Measurements from ENCODE around the gene LOXL1.
A peak's percentile ranks its signal among the peaks of the same experiment; 100 is the strongest.

LOXL1 gene

GRCh38 chr15:73899197-73900094, 26.8 kb upstream of the LOXL1 start:
- ATAC-seq, result peak; percentile 31
- no peak for TF ChIP-seq TOX (CRISPR knock-in tag; IDR thresholded peaks at IDR 0.05; ENCODE audit: borderline replicate concordance)
- no peak for TF ChIP-seq ZFP30 (CRISPR knock-in tag; IDR thresholded peaks at IDR 0.05)
- TF ChIP-seq GLIS3 (CRISPR knock-in tag; IDR thresholded peaks at IDR 0.05), result no peak
- no peak for TF ChIP-seq ZC3H10 (CRISPR knock-in tag; IDR thresholded peaks at IDR 0.05)
- TF ChIP-seq, protein P1, sequence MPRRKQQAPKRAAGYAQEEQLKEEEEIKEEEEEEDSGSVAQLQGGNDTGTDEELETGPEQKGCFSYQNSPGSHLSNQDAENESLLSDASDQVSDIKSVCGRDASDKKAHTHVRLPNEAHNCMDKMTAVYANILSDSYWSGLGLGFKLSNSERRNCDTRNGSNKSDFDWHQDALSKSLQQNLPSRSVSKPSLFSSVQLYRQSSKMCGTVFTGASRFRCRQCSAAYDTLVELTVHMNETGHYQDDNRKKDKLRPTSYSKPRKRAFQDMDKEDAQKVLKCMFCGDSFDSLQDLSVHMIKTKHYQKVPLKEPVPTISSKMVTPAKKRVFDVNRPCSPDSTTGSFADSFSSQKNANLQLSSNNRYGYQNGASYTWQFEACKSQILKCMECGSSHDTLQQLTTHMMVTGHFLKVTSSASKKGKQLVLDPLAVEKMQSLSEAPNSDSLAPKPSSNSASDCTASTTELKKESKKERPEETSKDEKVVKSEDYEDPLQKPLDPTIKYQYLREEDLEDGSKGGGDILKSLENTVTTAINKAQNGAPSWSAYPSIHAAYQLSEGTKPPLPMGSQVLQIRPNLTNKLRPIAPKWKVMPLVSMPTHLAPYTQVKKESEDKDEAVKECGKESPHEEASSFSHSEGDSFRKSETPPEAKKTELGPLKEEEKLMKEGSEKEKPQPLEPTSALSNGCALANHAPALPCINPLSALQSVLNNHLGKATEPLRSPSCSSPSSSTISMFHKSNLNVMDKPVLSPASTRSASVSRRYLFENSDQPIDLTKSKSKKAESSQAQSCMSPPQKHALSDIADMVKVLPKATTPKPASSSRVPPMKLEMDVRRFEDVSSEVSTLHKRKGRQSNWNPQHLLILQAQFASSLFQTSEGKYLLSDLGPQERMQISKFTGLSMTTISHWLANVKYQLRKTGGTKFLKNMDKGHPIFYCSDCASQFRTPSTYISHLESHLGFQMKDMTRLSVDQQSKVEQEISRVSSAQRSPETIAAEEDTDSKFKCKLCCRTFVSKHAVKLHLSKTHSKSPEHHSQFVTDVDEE (CRISPR knock-in tag; IDR thresholded peaks at IDR 0.05), result no peak
- no peak for TF ChIP-seq TCF4 (CRISPR knock-in tag; IDR thresholded peaks at IDR 0.05; ENCODE audit: borderline replicate concordance)
- no peak for TF ChIP-seq OSR1 (CRISPR knock-in tag; IDR thresholded peaks at IDR 0.05)
- no peak for TF ChIP-seq ZFP3 (CRISPR knock-in tag; IDR thresholded peaks at IDR 0.05)
- TF ChIP-seq CREB5 (CRISPR knock-in tag; IDR thresholded peaks at IDR 0.05; ENCODE audit: low read depth), result no peak
- TF ChIP-seq, protein P2, sequence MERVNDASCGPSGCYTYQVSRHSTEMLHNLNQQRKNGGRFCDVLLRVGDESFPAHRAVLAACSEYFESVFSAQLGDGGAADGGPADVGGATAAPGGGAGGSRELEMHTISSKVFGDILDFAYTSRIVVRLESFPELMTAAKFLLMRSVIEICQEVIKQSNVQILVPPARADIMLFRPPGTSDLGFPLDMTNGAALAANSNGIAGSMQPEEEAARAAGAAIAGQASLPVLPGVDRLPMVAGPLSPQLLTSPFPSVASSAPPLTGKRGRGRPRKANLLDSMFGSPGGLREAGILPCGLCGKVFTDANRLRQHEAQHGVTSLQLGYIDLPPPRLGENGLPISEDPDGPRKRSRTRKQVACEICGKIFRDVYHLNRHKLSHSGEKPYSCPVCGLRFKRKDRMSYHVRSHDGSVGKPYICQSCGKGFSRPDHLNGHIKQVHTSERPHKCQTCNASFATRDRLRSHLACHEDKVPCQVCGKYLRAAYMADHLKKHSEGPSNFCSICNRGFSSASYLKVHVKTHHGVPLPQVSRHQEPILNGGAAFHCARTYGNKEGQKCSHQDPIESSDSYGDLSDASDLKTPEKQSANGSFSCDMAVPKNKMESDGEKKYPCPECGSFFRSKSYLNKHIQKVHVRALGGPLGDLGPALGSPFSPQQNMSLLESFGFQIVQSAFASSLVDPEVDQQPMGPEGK (CRISPR knock-in tag; IDR thresholded peaks at IDR 0.05; ENCODE audit: borderline replicate concordance), result no peak
- TF ChIP-seq ZNF8 (CRISPR knock-in tag; IDR thresholded peaks at IDR 0.05), result no peak
- TF ChIP-seq ARNTL (CRISPR knock-in tag; IDR thresholded peaks at IDR 0.05; ENCODE audit: borderline replicate concordance, low read depth), result no peak
- TF ChIP-seq PPARA (CRISPR knock-in tag; IDR thresholded peaks at IDR 0.05; ENCODE audit: borderline replicate concordance), result no peak
- TF ChIP-seq ZNF565 (CRISPR knock-in tag; conservative IDR thresholded peaks at IDR 0.05; ENCODE audit: low read depth), result no peak
- TF ChIP-seq RARB (CRISPR knock-in tag; IDR thresholded peaks at IDR 0.05), result no peak
- TF ChIP-seq BACH2 (CRISPR knock-in tag; IDR thresholded peaks at IDR 0.05; ENCODE audit: borderline replicate concordance), result no peak
- TF ChIP-seq, protein P3, sequence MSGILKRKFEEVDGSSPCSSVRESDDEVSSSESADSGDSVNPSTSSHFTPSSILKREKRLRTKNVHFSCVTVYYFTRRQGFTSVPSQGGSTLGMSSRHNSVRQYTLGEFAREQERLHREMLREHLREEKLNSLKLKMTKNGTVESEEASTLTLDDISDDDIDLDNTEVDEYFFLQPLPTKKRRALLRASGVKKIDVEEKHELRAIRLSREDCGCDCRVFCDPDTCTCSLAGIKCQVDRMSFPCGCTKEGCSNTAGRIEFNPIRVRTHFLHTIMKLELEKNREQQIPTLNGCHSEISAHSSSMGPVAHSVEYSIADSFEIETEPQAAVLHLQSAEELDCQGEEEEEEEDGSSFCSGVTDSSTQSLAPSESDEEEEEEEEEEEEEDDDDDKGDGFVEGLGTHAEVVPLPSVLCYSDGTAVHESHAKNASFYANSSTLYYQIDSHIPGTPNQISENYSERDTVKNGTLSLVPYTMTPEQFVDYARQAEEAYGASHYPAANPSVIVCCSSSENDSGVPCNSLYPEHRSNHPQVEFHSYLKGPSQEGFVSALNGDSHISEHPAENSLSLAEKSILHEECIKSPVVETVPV (CRISPR knock-in tag; IDR thresholded peaks at IDR 0.05), result no peak
- TF ChIP-seq CSDC2 (CRISPR knock-in tag; IDR thresholded peaks at IDR 0.05), result no peak
- no peak for TF ChIP-seq ISL1 (CRISPR knock-in tag; IDR thresholded peaks at IDR 0.05)
- TF ChIP-seq ESRRG (CRISPR knock-in tag; IDR thresholded peaks at IDR 0.05), result no peak

DNA sequence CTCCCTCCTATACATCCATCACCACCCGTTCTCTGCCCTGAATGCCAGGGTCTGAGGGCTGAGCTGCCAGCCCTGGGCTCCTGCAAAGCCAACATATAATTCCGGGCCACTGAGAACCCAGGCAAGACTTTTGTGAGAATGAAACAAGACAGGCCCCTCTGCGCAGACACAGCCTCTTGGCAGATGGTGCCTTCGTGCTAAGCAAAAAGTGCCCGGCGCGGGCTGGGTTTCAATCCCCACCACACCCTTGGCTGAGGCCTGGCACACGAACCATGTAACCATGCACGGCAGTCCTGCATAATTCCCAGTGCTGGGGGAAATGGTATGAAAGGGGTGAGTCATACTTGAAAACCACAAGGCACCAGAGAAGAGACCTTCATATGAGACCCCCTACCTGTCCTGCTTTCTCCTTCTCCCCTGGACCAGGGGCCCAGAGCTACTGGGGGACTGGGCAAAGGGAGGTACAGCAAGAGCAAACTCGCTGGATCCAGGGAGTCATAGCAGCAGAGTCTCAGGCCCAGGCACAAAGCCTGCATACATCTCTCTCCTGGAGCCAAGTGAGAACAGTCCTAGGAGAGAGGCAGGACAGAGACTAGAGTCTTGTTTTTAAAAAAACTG, 26.1 kb upstream of the LOXL1 start:
- peak; percentile 26 for ATAC-seq
- TF ChIP-seq SNAI2 (CRISPR knock-in tag; IDR thresholded peaks at IDR 0.05), result no peak
- no peak for TF ChIP-seq ZFP30 (CRISPR knock-in tag; IDR thresholded peaks at IDR 0.05)
- no peak for TF ChIP-seq OSR1 (CRISPR knock-in tag; IDR thresholded peaks at IDR 0.05)
- no peak for TF ChIP-seq ZC3H10 (CRISPR knock-in tag; IDR thresholded peaks at IDR 0.05)
- TF ChIP-seq, protein P1 (CRISPR knock-in tag; IDR thresholded peaks at IDR 0.05), result no peak
- TF ChIP-seq ESRRG (CRISPR knock-in tag; IDR thresholded peaks at IDR 0.05), result no peak
- TF ChIP-seq GLIS3 (CRISPR knock-in tag; IDR thresholded peaks at IDR 0.05), result no peak
- TF ChIP-seq ZNF8 (CRISPR knock-in tag; IDR thresholded peaks at IDR 0.05), result no peak
- no peak for TF ChIP-seq ZFP3 (CRISPR knock-in tag; IDR thresholded peaks at IDR 0.05)
- no peak for TF ChIP-seq ZNF70 (CRISPR knock-in tag; IDR thresholded peaks at IDR 0.05)
- TF ChIP-seq CSDC2 (CRISPR knock-in tag; IDR thresholded peaks at IDR 0.05), result no peak
- no peak for TF ChIP-seq PPARA (CRISPR knock-in tag; IDR thresholded peaks at IDR 0.05; ENCODE audit: borderline replicate concordance)
- no peak for TF ChIP-seq TCF4 (CRISPR knock-in tag; IDR thresholded peaks at IDR 0.05; ENCODE audit: borderline replicate concordance)
- no peak for TF ChIP-seq ISL1 (CRISPR knock-in tag; IDR thresholded peaks at IDR 0.05)
- no peak for TF ChIP-seq RARB (CRISPR knock-in tag; IDR thresholded peaks at IDR 0.05)
- TF ChIP-seq POU6F1 (CRISPR knock-in tag; IDR thresholded peaks at IDR 0.05; ENCODE audit: borderline replicate concordance, low read depth), result no peak
